Glutamatergic neuron (in vitro differentiated cells): Measurements from ENCODE around the gene ZNF185. TPM values are rescaled to one million over a fixed set of nuclear protein-coding genes. Genes with fewer than 3 reads are reported as not detected.

Experiments
- DNase-seq: peaks from one replicate; pipeline ENCODE4 v3.0.0; 2022
- H3K27ac Mint-ChIP-seq: one replicate; pipeline ENCODE4 v1.8.0; 2020; ENCODE audit warnings: mild to moderate bottlenecking, mixed read lengths, inconsistent platforms; ENCODE audit not compliant: unreplicated experiment
- H3K27me3 Mint-ChIP-seq: one replicate; pipeline ENCODE4 v1.8.0; 2020; ENCODE audit warnings: mild to moderate bottlenecking, moderate library complexity, mixed read lengths, inconsistent platforms; ENCODE audit not compliant: unreplicated experiment
- H3K36me3 Mint-ChIP-seq: one replicate; pipeline ENCODE4 v1.8.0; 2020; ENCODE audit warnings: mild to moderate bottlenecking, mixed read lengths, inconsistent platforms; ENCODE audit not compliant: unreplicated experiment
- H3K4me1 Mint-ChIP-seq: one replicate; pipeline ENCODE4 v1.8.0; 2020; ENCODE audit warnings: mild to moderate bottlenecking, low read depth, mixed read lengths, inconsistent platforms; ENCODE audit not compliant: unreplicated experiment
- H3K4me3 Mint-ChIP-seq: one replicate; pipeline ENCODE4 v1.8.0; 2020; ENCODE audit warnings: mild to moderate bottlenecking, mixed read lengths, inconsistent platforms; ENCODE audit not compliant: unreplicated experiment
- H3K9me3 Mint-ChIP-seq: one replicate; pipeline ENCODE4 v1.8.0; 2020; ENCODE audit warnings: mild to moderate bottlenecking, moderate library complexity, mixed read lengths, inconsistent platforms; ENCODE audit not compliant: unreplicated experiment
- total RNA-seq: library from RNA; stranded (reverse); fragmentation: NEBNext Ultra II Directional; extraction: Animal tissue kit (Norgen Biotek cat#: 25700); gene quantifications from one replicate; pipeline ENCODE4 v1.2.1, GENCODE V29; 2021; ENCODE audit not compliant: unreplicated experiment
- TF ChIP-seq, protein P1 (sequence below): fragments of 200-600 bp; sonication (generic); IDR thresholded peaks from one replicate; pipeline ENCODE4 v1.5.0; 2021; ENCODE audit not compliant: partially characterized antibody, unreplicated experiment

ZNF185 gene
- total RNA-seq, 1 donor from 2014 or later: 1.1 TPM

DNA sequence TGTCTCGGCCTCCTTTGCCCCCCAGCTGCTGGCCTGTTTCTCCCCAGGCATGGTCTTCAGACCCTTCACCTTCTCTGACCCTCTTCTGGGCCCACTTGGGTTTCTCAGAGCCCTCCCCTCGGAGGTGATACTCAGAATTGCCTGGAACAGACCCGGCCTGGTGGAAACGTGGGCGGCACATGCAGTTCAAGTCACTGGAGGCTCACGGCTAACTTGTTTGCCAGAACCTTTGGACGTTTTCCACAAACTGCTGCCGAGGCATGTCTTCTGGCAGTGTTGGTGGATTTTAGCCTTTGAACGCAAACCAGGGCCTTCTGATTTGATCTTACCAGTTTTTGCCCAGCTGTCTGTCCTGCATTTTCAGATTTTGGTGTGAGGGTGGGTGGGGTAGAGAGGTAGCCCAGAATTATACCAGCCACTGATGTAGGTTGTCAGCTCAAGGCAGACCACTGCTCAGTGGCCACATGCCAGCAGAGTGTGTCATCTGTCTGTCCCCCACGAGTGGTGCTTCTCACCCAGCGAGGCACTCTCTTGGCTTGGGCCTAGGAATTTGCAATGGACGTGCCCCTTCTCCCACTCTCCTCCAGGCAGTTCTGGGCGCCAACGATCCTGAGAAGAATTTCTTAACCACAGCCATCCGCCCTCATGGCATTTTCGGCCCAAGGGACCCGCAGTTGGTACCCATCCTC, 32.5 kb upstream of the ZNF185 start:
- TF ChIP-seq, protein P1, sequence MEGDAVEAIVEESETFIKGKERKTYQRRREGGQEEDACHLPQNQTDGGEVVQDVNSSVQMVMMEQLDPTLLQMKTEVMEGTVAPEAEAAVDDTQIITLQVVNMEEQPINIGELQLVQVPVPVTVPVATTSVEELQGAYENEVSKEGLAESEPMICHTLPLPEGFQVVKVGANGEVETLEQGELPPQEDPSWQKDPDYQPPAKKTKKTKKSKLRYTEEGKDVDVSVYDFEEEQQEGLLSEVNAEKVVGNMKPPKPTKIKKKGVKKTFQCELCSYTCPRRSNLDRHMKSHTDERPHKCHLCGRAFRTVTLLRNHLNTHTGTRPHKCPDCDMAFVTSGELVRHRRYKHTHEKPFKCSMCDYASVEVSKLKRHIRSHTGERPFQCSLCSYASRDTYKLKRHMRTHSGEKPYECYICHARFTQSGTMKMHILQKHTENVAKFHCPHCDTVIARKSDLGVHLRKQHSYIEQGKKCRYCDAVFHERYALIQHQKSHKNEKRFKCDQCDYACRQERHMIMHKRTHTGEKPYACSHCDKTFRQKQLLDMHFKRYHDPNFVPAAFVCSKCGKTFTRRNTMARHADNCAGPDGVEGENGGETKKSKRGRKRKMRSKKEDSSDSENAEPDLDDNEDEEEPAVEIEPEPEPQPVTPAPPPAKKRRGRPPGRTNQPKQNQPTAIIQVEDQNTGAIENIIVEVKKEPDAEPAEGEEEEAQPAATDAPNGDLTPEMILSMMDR: no peak
- Mint-ChIP-seq H3K4me1 (peaks cover 2% of the 10 kb centered on the region), H3K9me3 (no peaks in the 10 kb centered on the region), H3K4me3 (no peak overlapping the region), H3K27ac (no peak overlapping the region), H3K36me3 (no peaks in the 10 kb centered on the region), H3K27me3 (peaks cover 2% of the 10 kb centered on the region)
- DNase-seq: no peak

DNA sequence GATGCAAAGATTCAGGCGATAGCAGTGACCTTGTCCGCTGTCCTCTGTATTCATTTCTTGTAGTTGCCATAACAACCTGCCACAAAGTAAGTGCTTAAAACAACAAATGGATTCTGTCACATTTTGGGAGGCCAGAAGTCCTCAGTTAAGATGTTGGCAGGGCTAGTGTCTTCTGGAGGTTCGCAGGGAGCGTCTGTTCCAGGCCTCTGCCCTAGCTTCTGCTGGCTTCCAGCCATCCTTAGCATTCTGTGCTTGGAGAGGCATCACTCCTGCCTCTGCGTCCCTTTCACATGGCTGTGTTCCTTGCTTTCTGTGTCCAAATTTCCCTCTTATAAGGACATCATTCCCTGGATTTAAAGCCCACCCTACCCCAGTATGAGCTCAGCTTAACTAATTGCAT, 31.5 kb upstream of the ZNF185 start:
- DNase-seq: no peak
- Mint-ChIP-seq H3K36me3 (no peaks in the 10 kb centered on the region), H3K9me3 (no peaks in the 10 kb centered on the region), H3K27me3 (peaks cover 2% of the 10 kb centered on the region), H3K27ac (no peak overlapping the region), H3K4me3 (no peak overlapping the region), H3K4me1 (no peaks in the 10 kb centered on the region)
- TF ChIP-seq, protein P1: no peak

GRCh38 chrX:152869972-152870371, 27.9 kb upstream of the ZNF185 start:
- TF ChIP-seq, protein P1: no peak
- peaks cover 3% of the 10 kb centered on the region for H3K9me3 Mint-ChIP-seq
- peaks cover 2% of the 10 kb centered on the region for H3K27me3 Mint-ChIP-seq
- no peak for DNase-seq
- no peak overlapping the region for H3K27ac Mint-ChIP-seq
- no peak overlapping the region for H3K4me3 Mint-ChIP-seq
- H3K4me1 Mint-ChIP-seq: no peaks in the 10 kb centered on the region
- peaks cover 1% of the 10 kb centered on the region for H3K36me3 Mint-ChIP-seq

DNA sequence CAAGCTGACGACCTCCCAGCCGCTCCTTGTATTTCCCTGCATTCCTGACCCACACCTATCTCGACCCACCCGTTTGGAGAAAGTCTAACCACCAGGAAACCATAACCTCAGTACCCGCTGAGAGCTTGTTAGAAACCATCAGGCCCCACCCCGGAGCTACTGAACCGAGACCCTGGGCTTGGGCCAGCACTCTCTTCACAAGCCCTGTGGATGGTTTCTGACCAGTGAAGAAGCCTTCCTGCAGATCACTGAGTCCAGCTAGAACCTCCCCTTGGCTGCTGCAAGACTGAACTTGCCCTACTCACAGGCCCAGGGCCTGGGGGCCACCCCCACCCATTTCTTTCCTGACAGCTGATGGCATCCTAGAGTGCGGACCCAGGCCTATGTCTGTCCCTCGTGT, 26.6 kb upstream of the ZNF185 start:
- Mint-ChIP-seq H3K27ac (no peak overlapping the region), H3K27me3 (peaks cover 2% of the 10 kb centered on the region), H3K9me3 (peaks cover 3% of the 10 kb centered on the region), H3K36me3 (peaks cover 5% of the 10 kb centered on the region), H3K4me1 (no peaks in the 10 kb centered on the region), H3K4me3 (no peak overlapping the region)
- DNase-seq: no peak
- TF ChIP-seq, protein P1: no peak

- no peaks in the 10 kb centered on the region for H3K4me1 Mint-ChIP-seq
- DNase-seq: no peak
- peaks cover 2% of the 10 kb centered on the region for H3K27me3 Mint-ChIP-seq
- no peak overlapping the region for H3K27ac Mint-ChIP-seq
- no peak overlapping the region for H3K4me3 Mint-ChIP-seq
- TF ChIP-seq, protein P1: no peak
- peaks cover 5% of the 10 kb centered on the region for H3K36me3 Mint-ChIP-seq
- H3K9me3 Mint-ChIP-seq: peaks cover 3% of the 10 kb centered on the region
These were observed 25.3 kb upstream of the ZNF185 start for GRCh38 chrX:152872522-152872921.
